Panc1 (cell line): Measurements from ENCODE around the gene FAM177B. TPM values are rescaled to one million over a fixed set of nuclear protein-coding genes. Genes with fewer than 3 reads are reported as not detected.

Source experiments
- ATAC-seq: fragments of 200-7000 bp; cut with Tn5 transposase; 2 replicates; pipeline ENCODE4 v1.9.1; 2020; ENCODE audit warnings: mild to moderate bottlenecking, moderate library complexity
- BruUV-seq: library from RNA; stranded (reverse); fragments of 400-500 nt; replicated peaks from 2 replicates; lab custom pipeline; 2021; lab: Mats Ljungman, UMichigan
- CTCF ChIA-PET: fragments of 300-600 bp; sonication (Branson Sonifier 250); formaldehyde crosslinking; loops from one replicate; lab custom pipeline; 2022; ENCODE audit warnings: antibody characterized with exemption; lab: Charles Lee
- POLR2A ChIA-PET: fragments of 300-600 bp; sonication (Branson Sonifier 250); formaldehyde crosslinking; loops from one replicate; lab custom pipeline; 2022; ENCODE audit warnings: antibody characterized with exemption; lab: Charles Lee
- DNase-seq: peaks from one replicate; pipeline ENCODE4 v3.0.0-alpha.2; 2010; ENCODE audit warnings: low read depth, low spot score
- H3K27ac ChIP-seq: 2 replicates; pipeline ENCODE4 v1.5.1; 2011; ENCODE audit warnings: mild to moderate bottlenecking, low read length, inconsistent platforms
- H3K27me3 ChIP-seq: fragments of 200-500 bp; sonication (Bioruptor generic); 2 replicates; pipeline ENCODE4 v1.6.0; 2014; ENCODE audit warnings: low read length, inconsistent platforms; ENCODE audit not compliant: control insufficient read depth, insufficient read depth
- H3K36me3 ChIP-seq: fragments of 200-500 bp; sonication (Bioruptor generic); 2 replicates; pipeline ENCODE4 v1.5.1; 2014; ENCODE audit warnings: inconsistent platforms, mild to moderate bottlenecking, low read length, moderate library complexity; ENCODE audit not compliant: control insufficient read depth, insufficient read depth
- H3K4me1 ChIP-seq: 2 replicates; pipeline ENCODE4 v1.5.1; 2011; ENCODE audit warnings: inconsistent platforms, mild to moderate bottlenecking, low read length, moderate library complexity; ENCODE audit not compliant: control insufficient read depth, insufficient read depth
- H3K4me3 ChIP-seq, 2 experiments: 2 replicates each; pipeline ENCODE4 v1.5.1; 2011 to 2012; ENCODE audit warnings: low read depth in 2 of 2, low read length in 2 of 2, mild to moderate bottlenecking in 2 of 2, inconsistent platforms in 1 of 2, moderate library complexity in 1 of 2
- H3K9me3 ChIP-seq: fragments of 200-500 bp; sonication (Bioruptor generic); 2 replicates; pipeline ENCODE4 v1.5.1; 2014; ENCODE audit warnings: low read depth, mild to moderate bottlenecking, inconsistent platforms, low read length, moderate library complexity; ENCODE audit not compliant: control insufficient read depth, insufficient read depth
- CTCF ChIP-seq: fragments of 450-650 bp; IDR thresholded peaks from 2 replicates; pipeline ENCODE4 v1.5.1; 2017; ENCODE audit warnings: mild to moderate bottlenecking
- POLR2AphosphoS5 ChIP-seq: IDR thresholded peaks from 2 replicates; pipeline ENCODE4 v1.6.1; 2012; ENCODE audit warnings: mild to moderate bottlenecking, low read depth, low read length, moderate library complexity
- REST ChIP-seq, 2 experiments: IDR thresholded peaks; 2 replicates each; pipeline ENCODE4 v1.6.1; 2011 to 2012; ENCODE audit warnings: low read depth in 2 of 2, control low read depth in 1 of 2, low read length in 1 of 2, mild to moderate bottlenecking in 1 of 2, moderate library complexity in 1 of 2; ENCODE audit not compliant: insufficient read depth in 1 of 2
- SIN3A ChIP-seq: IDR thresholded peaks from 2 replicates; pipeline ENCODE4 v1.6.1; 2012; ENCODE audit warnings: low read depth, mild to moderate bottlenecking, low read length, moderate library complexity, borderline replicate concordance; ENCODE audit not compliant: insufficient read depth
- TCF7L2 ChIP-seq: IDR thresholded peaks from 2 replicates; pipeline ENCODE4 v1.6.1; 2011; ENCODE audit warnings: mild to moderate bottlenecking, low read depth, low read length, inconsistent platforms
- in situ Hi-C: cut with HindIII; loops from 2 replicates; pipeline ENCODE4 v1.10.0; 2016; ENCODE audit warnings: low sequenced_read_pairs, low pct_unique_long_range_greater_than_20kb
- intact Hi-C: fragments of 100-400 bp; cut with micrococcal nuclease; formaldehyde crosslinking; loops from one replicate; pipeline ENCODE4 v1.10.0; 2022; ENCODE audit not compliant: unreplicated experiment
- total RNA-seq: library from RNA; stranded (reverse); gene quantifications from one replicate; pipeline ENCODE4 v1.2.1, GENCODE V29; 2021; ENCODE audit not compliant: unreplicated experiment

The FAM177B gene
- total RNA-seq, 1 experiment from 2014 or later: not detected

GRCh38 chr1:222769971-222770620 is 33.1 kb downstream of the FAM177B start:
- POLR2A ChIA-PET: no interaction called here
- no peak overlapping the region for H3K4me3 ChIP-seq
- H3K36me3 ChIP-seq: no peaks in the 10 kb centered on the region
- intact Hi-C loops: no loop called here
- no peak overlapping the region for H3K27ac ChIP-seq
- BruUV-seq: no TSS peak
- DNase-seq (no peak), ATAC-seq (no peak)
- in situ Hi-C loops: no loop called here
- no peaks in the 10 kb centered on the region for H3K4me1 ChIP-seq
- peaks cover 6% of the 10 kb centered on the region; the same call in 1 of the 2 replicates for H3K9me3 ChIP-seq
- no peak for TF ChIP-seq REST (IDR thresholded peaks at IDR 0.05; ENCODE audit: insufficient read depth in 1 of 2, low read depth in 2 of 2, low read length in 1 of 2)
- no peak for TF ChIP-seq POLR2AphosphoS5
- no peak for TF ChIP-seq SIN3A
- TF ChIP-seq CTCF: no peak
- no peak for TF ChIP-seq TCF7L2
- no peaks in the 10 kb centered on the region for H3K27me3 ChIP-seq
- CTCF ChIA-PET: interaction anchor here (0.6 kb wide), 1 partner anchor 898 kb away, joined by 3 read pairs; no protein-coding TSS in a partner anchor

- Histone ChIP-seq H3K27me3 (no peaks in the 10 kb centered on the region), H3K9me3 (peaks cover 6% of the 10 kb centered on the region; the same call in 1 of the 2 replicates), H3K4me3 (no peak overlapping the region), H3K27ac (no peak overlapping the region), H3K4me1 (no peaks in the 10 kb centered on the region), H3K36me3 (no peaks in the 10 kb centered on the region)
- CTCF ChIA-PET: no interaction called here
- TF ChIP-seq POLR2AphosphoS5: no peak
- no peak for TF ChIP-seq CTCF
- TF ChIP-seq SIN3A: no peak
- intact Hi-C loops (no loop called here), in situ Hi-C loops (no loop called here)
- POLR2A ChIA-PET: interaction anchor here (0.7 kb wide), 1 partner anchor 96 kb away, joined by 3 read pairs; no protein-coding TSS in a partner anchor
- ATAC-seq (no peak), DNase-seq (no peak)
- no TSS peak for BruUV-seq
Measured at GRCh38 chr1:222772996-222773379, 36.0 kb downstream of the FAM177B start.
